Uterus (tissue), 4 donors: ENCODE results near the gene RNU5B-1. TPM values are rescaled to one million over a fixed set of nuclear protein-coding genes. Genes with fewer than 3 reads are reported as not detected.

Experiments
- DNase-seq, 2 donors: peaks; one replicate each; pipeline ENCODE4 v3.0.0-alpha.2; 2019 to 2020
- H3K27ac ChIP-seq, 2 donors: fragments of 200-600 bp; sonication (generic); 1 replicate in 1 of 2; 2 replicates in 1 of 2; pipeline ENCODE4 v1.5.1; 2016 to 2018
- H3K27me3 ChIP-seq, 2 donors: fragments of 200-600 bp; sonication (generic); one replicate each; pipeline ENCODE4 v1.5.1; 2018 to 2019; ENCODE audit warnings: control low read depth in 1 of 2
- H3K36me3 ChIP-seq, 2 donors: fragments of 200-600 bp; sonication (generic); one replicate each; pipeline ENCODE4 v1.5.1; 2019; ENCODE audit warnings: control low read depth in 1 of 2
- H3K4me1 ChIP-seq, 2 donors: fragments of 200-600 bp; sonication (generic); one replicate each; pipeline ENCODE4 v1.5.1; 2018 to 2019; ENCODE audit warnings: control low read depth in 1 of 2
- H3K4me3 ChIP-seq, 2 donors: fragments of 200-600 bp; sonication (generic); 1 replicate in 1 of 2; 2 replicates in 1 of 2; pipeline ENCODE4 v1.5.1; 2018 to 2019; ENCODE audit warnings: mild to moderate bottlenecking in 1 of 2
- H3K9me3 ChIP-seq, 2 donors: fragments of 200-600 bp; sonication (generic); one replicate each; pipeline ENCODE4 v1.5.1; 2019; ENCODE audit warnings: control low read depth in 1 of 2
- POLR2A ChIP-seq, 2 donors: fragments of 450-650 bp; IDR thresholded peaks; one replicate each; pipeline ENCODE4 v1.6.1; 2016; ENCODE audit warnings: antibody characterized with exemption in 2 of 2, mild to moderate bottlenecking in 1 of 2, moderate library complexity in 1 of 2
- intact Hi-C: fragments of 100-400 bp; cut with DNase I; formaldehyde crosslinking; loops from one replicate; pipeline ENCODE4 v1.15.1; 2023; ENCODE audit warnings: low total_unique reads
- total RNA-seq, 4 donors: library from RNA; depleted of rRNA in 3 of 4; stranded (reverse); fragments of >200 nt in 3 of 4; gene quantifications; one replicate each; pipeline versions ENCODE4 v1.1.0 to v1.2.4, GENCODE V29; 2014 to 2023
- TF ChIP-seq, protein P1 (sequence below), 4 experiments: fragments of 200-600 bp in 2 of 4; fragments of 450-650 bp in 2 of 4; sonication (generic) in 2 of 4; IDR thresholded peaks; one replicate each; pipeline ENCODE4 v1.5.1; 2016 to 2019; ENCODE audit warnings: antibody characterized with exemption in 4 of 4, mild to moderate bottlenecking in 2 of 4, moderate library complexity in 1 of 4
- donor health status: DM: yes; HTN: yes; CAD: no.

RNU5B-1 gene
- total RNA-seq, 4 donors from 2014 or later, result 34.0 TPM; not detected in 3

DNA sequence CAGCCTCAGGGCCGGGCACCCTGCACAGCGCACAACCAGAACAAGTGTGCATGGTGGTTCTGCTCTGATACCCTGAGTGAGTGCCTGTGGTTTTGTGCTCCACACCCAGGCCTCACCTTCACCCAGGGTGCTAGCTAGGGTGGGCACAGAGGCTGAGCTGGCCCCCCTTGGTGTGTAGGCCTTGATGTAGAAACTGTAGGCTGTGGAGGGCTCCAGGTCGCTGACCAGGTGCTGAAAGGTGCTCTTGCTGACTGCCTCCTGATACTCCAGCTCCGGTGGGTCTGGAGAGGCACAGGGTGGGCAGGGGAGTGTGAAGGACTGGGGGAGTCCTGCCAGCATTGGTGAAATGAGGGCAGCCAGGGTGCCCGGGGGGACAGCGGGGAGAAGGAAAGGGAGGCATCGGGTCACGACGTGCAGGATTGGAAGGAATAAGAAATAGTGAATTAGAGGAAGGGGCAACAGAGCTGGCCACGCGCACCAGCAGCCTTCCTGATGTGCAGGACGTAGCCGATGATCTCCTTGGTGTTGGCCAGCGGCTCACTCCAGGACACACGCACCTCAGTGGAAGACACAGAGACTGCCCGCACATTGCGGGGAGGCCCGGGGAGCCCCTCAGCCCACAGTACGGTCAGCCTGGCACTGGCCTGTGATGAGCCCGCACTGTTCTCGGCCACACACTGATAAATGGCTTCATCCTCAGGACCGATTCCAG lies 26.6 kb downstream of the RNU5B-1 start:
- Histone ChIP-seq H3K9me3 (no peaks in the 10 kb centered on the region), H3K27me3 (no peaks in the 10 kb centered on the region), H3K27ac (no peak overlapping the region), H3K36me3 (no peaks in the 10 kb centered on the region), H3K4me1 (no peaks in the 10 kb centered on the region), H3K4me3 (no peak overlapping the region)
- DNase-seq, result no peak
- TF ChIP-seq, protein P1, sequence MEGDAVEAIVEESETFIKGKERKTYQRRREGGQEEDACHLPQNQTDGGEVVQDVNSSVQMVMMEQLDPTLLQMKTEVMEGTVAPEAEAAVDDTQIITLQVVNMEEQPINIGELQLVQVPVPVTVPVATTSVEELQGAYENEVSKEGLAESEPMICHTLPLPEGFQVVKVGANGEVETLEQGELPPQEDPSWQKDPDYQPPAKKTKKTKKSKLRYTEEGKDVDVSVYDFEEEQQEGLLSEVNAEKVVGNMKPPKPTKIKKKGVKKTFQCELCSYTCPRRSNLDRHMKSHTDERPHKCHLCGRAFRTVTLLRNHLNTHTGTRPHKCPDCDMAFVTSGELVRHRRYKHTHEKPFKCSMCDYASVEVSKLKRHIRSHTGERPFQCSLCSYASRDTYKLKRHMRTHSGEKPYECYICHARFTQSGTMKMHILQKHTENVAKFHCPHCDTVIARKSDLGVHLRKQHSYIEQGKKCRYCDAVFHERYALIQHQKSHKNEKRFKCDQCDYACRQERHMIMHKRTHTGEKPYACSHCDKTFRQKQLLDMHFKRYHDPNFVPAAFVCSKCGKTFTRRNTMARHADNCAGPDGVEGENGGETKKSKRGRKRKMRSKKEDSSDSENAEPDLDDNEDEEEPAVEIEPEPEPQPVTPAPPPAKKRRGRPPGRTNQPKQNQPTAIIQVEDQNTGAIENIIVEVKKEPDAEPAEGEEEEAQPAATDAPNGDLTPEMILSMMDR (IDR thresholded peaks at IDR 0.05), result no peak
- TF ChIP-seq POLR2A (IDR thresholded peaks at IDR 0.05), result no peak
- intact Hi-C loops, result no loop called here

DNA sequence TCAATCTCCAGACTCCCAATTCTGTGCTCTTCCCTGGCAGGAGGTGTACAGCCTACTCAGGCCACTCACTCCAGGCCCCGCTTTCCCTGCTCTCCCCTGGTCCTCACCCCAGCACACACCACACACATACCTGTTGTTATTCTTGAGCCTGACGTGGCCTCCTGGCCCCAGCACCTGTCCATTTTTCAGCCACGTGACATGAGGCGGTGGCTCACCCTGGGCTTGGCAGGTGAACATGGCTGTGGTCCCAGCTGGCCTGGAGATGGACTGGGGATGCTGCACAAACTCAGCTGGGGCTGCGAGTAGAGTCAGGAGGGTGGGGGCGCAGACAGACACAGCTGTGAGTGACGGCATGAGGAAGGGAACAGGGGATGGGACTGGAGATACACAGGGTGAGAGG lies 27.3 kb downstream of the RNU5B-1 start:
- Histone ChIP-seq H3K27me3 (no peaks in the 10 kb centered on the region), H3K4me3 (no peak overlapping the region), H3K27ac (no peak overlapping the region), H3K9me3 (no peaks in the 10 kb centered on the region), H3K4me1 (no peaks in the 10 kb centered on the region), H3K36me3 (no peaks in the 10 kb centered on the region)
- intact Hi-C loops, result no loop called here
- TF ChIP-seq, protein P1 (IDR thresholded peaks at IDR 0.05), result no peak
- TF ChIP-seq POLR2A (IDR thresholded peaks at IDR 0.05), result no peak
- no peak for DNase-seq

DNA sequence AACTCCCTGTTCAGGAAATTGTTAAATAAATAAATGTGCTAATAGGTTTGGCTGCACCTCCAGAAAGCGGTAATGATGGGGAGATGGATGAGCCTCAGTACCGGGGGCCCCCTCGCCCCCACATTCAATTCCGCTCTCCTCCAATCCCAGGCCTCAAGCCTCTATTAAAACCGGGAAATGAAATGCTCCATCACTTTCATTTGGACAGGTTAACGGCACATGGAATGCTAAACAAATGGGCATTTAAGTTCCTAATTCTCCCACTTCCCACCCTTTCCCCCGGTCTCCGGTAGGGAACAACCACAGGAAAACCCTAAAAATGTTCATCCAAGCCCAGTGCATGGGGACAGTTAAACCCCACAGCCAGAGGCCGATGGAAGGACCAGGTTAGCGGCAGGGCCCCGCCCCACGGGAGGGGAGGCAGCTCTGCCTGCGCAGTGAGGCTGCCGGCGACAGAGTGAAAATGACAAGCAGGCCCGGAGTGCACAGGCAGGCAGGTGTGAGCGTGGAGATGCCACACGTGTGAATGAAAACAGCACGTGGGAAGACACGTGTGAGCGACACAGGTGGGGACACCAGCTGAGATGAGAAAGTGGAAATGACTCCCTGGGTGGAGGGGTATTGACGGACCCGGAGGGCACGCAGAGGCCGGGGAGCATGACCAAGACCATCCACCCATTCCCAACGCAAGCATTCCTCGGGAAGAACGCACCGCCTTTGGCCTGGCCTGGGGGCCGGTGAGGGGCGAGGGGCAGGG lies 28.1 kb downstream of the RNU5B-1 start:
- intact Hi-C loops, result no loop called here
- Histone ChIP-seq H3K9me3 (no peaks in the 10 kb centered on the region), H3K4me1 (no peaks in the 10 kb centered on the region), H3K4me3 (no peak overlapping the region), H3K27ac (no peak overlapping the region), H3K27me3 (no peaks in the 10 kb centered on the region), H3K36me3 (no peaks in the 10 kb centered on the region)
- no peak for DNase-seq
- TF ChIP-seq POLR2A (IDR thresholded peaks at IDR 0.05), result no peak
- TF ChIP-seq, protein P1 (IDR thresholded peaks at IDR 0.05), result no peak

DNA sequence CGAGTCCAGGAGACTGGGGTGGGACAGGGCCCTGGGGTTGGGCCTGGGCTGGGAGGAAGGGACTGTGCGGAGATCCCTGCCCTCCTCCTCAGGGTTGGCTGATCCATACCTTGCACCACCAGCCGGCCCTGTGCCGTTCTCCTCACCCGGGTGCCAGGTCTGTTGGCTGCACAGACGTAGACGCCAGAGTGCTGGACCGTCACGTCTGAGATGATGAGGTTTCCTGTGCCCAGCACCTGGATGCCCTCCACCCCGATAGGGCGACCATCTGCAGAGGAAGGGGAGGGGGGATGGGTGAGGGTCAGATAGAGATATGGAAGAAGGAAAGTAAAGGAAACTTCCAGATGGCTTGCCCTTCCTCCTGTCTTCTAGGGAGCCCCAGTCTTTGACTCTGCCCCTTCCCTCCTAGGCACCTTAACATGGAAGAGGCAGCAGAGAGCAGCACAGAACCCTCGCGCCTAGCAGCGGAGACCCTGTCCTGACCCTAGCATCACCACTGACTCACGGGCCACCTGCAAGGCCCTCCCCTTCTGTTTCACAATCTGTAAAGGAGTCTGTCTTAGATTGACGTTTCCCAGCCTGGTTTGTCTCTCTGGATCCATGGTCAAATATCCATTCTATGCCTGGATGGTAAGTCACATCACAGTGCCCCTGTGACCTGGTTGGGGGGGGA lies 28.8 kb downstream of the RNU5B-1 start:
- H3K9me3 ChIP-seq, result no peaks in the 10 kb centered on the region
- no peaks in the 10 kb centered on the region for H3K36me3 ChIP-seq
- H3K27me3 ChIP-seq, result no peaks in the 10 kb centered on the region
- H3K27ac ChIP-seq, result no peak overlapping the region
- TF ChIP-seq, protein P1 (IDR thresholded peaks at IDR 0.05), result no peak
- no peak for TF ChIP-seq POLR2A (IDR thresholded peaks at IDR 0.05)
- DNase-seq, result no peak
- intact Hi-C loops, result no loop called here
- no peak overlapping the region for H3K4me3 ChIP-seq
- H3K4me1 ChIP-seq, result no peaks in the 10 kb centered on the region

DNA sequence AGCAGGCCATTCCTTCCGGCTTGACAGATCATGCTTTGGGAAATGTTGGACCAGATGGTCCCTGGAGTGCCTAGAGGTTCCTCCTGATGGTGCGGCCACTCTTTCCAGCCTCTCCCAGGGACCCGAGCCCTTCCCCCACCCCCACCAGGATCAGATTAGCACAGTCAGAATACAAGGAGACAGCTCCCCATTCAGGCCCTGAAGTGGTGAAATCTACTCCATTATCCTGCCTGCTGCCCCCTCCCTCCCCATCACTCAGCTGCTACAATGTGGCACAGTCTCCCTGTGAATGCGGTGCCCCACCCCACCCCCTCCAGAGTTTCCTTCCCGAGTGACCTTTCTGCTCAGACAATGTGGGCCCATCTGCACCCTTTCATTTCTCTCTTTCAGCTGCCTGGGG lies 29.4 kb downstream of the RNU5B-1 start:
- H3K36me3 ChIP-seq, result no peaks in the 10 kb centered on the region
- H3K9me3 ChIP-seq, result no peaks in the 10 kb centered on the region
- intact Hi-C loops, result no loop called here
- DNase-seq, result no peak
- H3K4me3 ChIP-seq, result no peak overlapping the region
- no peak overlapping the region for H3K27ac ChIP-seq
- TF ChIP-seq, protein P1 (IDR thresholded peaks at IDR 0.05), result no peak
- no peak for TF ChIP-seq POLR2A (IDR thresholded peaks at IDR 0.05)
- no peaks in the 10 kb centered on the region for H3K4me1 ChIP-seq
- no peaks in the 10 kb centered on the region for H3K27me3 ChIP-seq
